HCT116 (cell line): ENCODE results near the gene DDX18. TPM values are rescaled to one million over a fixed set of nuclear protein-coding genes. Genes with fewer than 3 reads are reported as not detected.

Experiments used
- ATAC-seq: fragments of 200-7000 bp; cut with Tn5 transposase; 2 replicates; pipeline ENCODE4 v1.9.1; 2020; ENCODE audit warnings: mild to moderate bottlenecking, moderate library complexity
- BruUV-seq: library from RNA; stranded (reverse); fragments of 400-500 nt; replicated peaks from 2 replicates; lab custom pipeline; 2021; lab: Mats Ljungman, UMichigan
- CTCF ChIA-PET: fragments of 300-600 bp; sonication (Branson Sonifier 250); formaldehyde crosslinking; loops from one replicate; lab custom pipeline; 2021; ENCODE audit warnings: antibody characterized with exemption; lab: Charles Lee
- POLR2A ChIA-PET: fragments of 300-600, 350-600 bp; sonication (Branson Sonifier 250); formaldehyde crosslinking; loops from one replicate; lab custom pipeline; 2021; ENCODE audit warnings: antibody characterized with exemption; lab: Charles Lee
- RAD21 ChIA-PET, 2 experiments: fragments of 300-600 bp; sonication (Branson Sonifier 250); formaldehyde crosslinking; loops; one replicate each; lab custom pipeline; 2023; ENCODE audit warnings: low total read pairs in 2 of 2; ENCODE audit not compliant: uncharacterized antibody in 2 of 2, unreplicated experiment in 2 of 2, low non-redundant PET in 1 of 2; lab: Charles Lee
- DNase-seq: peaks from one replicate; pipeline ENCODE4 v3.0.0-alpha.2; 2010; ENCODE audit warnings: low read depth, low spot score
- H2AFZ ChIP-seq: fragments of 200-600 bp; shearing (Covaris generic), sonication (generic); 2 replicates; pipeline ENCODE4 v1.6.1; 2017; ENCODE audit warnings: low read depth, mixed run types, mixed read lengths, antibody characterized with exemption, low read length; ENCODE audit not compliant: poor library complexity, severe bottlenecking
- H3K27ac ChIP-seq: 2 replicates; pipeline ENCODE4 v1.5.1; 2012; ENCODE audit warnings: low read depth, low read length
- H3K27me3 ChIP-seq: fragments of 200-600 bp; sonication (generic); 2 replicates; pipeline ENCODE4 v1.6.1; 2016; ENCODE audit warnings: mixed run types, low read length, mixed read lengths; ENCODE audit not compliant: insufficient read depth
- H3K36me3 ChIP-seq, 2 experiments: fragments of 200-500 bp in 1 of 2; fragments of 200-600 bp in 1 of 2; sonication (Bioruptor generic) in 1 of 2; sonication (generic) in 1 of 2; 2 replicates each; pipeline versions ENCODE4 v1.5.1 to v1.6.1; 2014 to 2016; ENCODE audit warnings: low read length in 2 of 2, inconsistent platforms in 1 of 2, mixed read lengths in 1 of 2, mixed run types in 1 of 2; ENCODE audit not compliant: insufficient read depth in 2 of 2, control insufficient read depth in 1 of 2
- H3K4me1 ChIP-seq, 2 experiments: fragments of 200-600 bp in 1 of 2; sonication (generic) in 1 of 2; 2 replicates each; pipeline versions ENCODE4 v1.5.1 to v1.6.1; 2012 to 2017; ENCODE audit warnings: low read length in 2 of 2, inconsistent platforms in 1 of 2, mild to moderate bottlenecking in 1 of 2, mixed read lengths in 1 of 2, mixed run types in 1 of 2, moderate library complexity in 1 of 2; ENCODE audit not compliant: insufficient read depth in 2 of 2, control insufficient read depth in 1 of 2
- H3K4me2 ChIP-seq: fragments of 200-600 bp; sonication (generic); 2 replicates; pipeline ENCODE4 v1.6.1; 2017; ENCODE audit warnings: mixed run types, low read length, mixed read lengths
- H3K4me3 ChIP-seq, 2 experiments: fragments of 200-600 bp in 1 of 2; sonication (generic) in 1 of 2; replicated peaks in 1 of 2; 2 replicates each; pipeline ENCODE4 v1.5.1; 2011 to 2016; ENCODE audit warnings: low read length in 2 of 2, control low read depth in 1 of 2, low read depth in 1 of 2, mild to moderate bottlenecking in 1 of 2, mixed read lengths in 1 of 2, mixed run types in 1 of 2
- H3K79me2 ChIP-seq: fragments of 200-600 bp; sonication (generic); 2 replicates; pipeline ENCODE4 v1.6.1; 2017; ENCODE audit warnings: mild to moderate bottlenecking, mixed run types, low read length, moderate library complexity, mixed read lengths; ENCODE audit not compliant: insufficient read depth
- H3K9ac ChIP-seq: fragments of 200-600 bp; sonication (generic); 2 replicates; pipeline ENCODE4 v1.6.1; 2016; ENCODE audit warnings: low read length, mixed read lengths
- H3K9me2 ChIP-seq: fragments of 200-600 bp; sonication (generic), shearing (Covaris generic); 2 replicates; pipeline ENCODE4 v1.6.1; 2017; ENCODE audit warnings: mixed run types, mild to moderate bottlenecking, moderate library complexity; ENCODE audit not compliant: insufficient read depth
- H3K9me3 ChIP-seq, 2 experiments: fragments of 200-500 bp in 1 of 2; fragments of 200-600 bp in 1 of 2; sonication (Bioruptor generic) in 1 of 2; sonication (generic) in 1 of 2; 2 replicates each; pipeline ENCODE4 v1.6.1; 2014 to 2017; ENCODE audit warnings: low read length in 2 of 2, mixed read lengths in 2 of 2, inconsistent platforms in 1 of 2, low read depth in 1 of 2, mild to moderate bottlenecking in 1 of 2, mixed run types in 1 of 2, moderate library complexity in 1 of 2; ENCODE audit not compliant: control insufficient read depth in 1 of 2, insufficient read depth in 1 of 2
- H4K20me1 ChIP-seq: fragments of 200-600 bp; sonication (generic), shearing (Covaris generic); 2 replicates; pipeline ENCODE4 v1.6.1; 2017; ENCODE audit warnings: mixed run types, mild to moderate bottlenecking, moderate library complexity; ENCODE audit not compliant: insufficient read depth
- CBX3 ChIP-seq: IDR thresholded peaks from 2 replicates; pipeline ENCODE4 v1.6.1; 2012; ENCODE audit warnings: low read depth
- CTCF ChIP-seq, 3 experiments: fragments of 200-600 bp in 1 of 3; sonication (generic) in 1 of 3; IDR thresholded peaks in 2 of 3; conservative IDR thresholded peaks in 1 of 3; 2 replicates each; pipeline ENCODE4 v1.5.1; 2012 to 2017; ENCODE audit warnings: low read depth in 2 of 3, low read length in 2 of 3, antibody characterized with exemption in 1 of 3, borderline replicate concordance in 1 of 3, control low read depth in 1 of 3, mild to moderate bottlenecking in 1 of 3, mixed read lengths in 1 of 3, mixed run types in 1 of 3, moderate library complexity in 1 of 3; ENCODE audit not compliant: insufficient read depth in 1 of 3
- EGR1 ChIP-seq: IDR thresholded peaks from 2 replicates; pipeline ENCODE4 v1.6.1; 2012; ENCODE audit warnings: low read depth
- ELF1 ChIP-seq: IDR thresholded peaks from 2 replicates; pipeline ENCODE4 v1.6.1; 2012; ENCODE audit warnings: low read depth, borderline replicate concordance
- EZH2 ChIP-seq: fragments of 200-600 bp; sonication (generic); IDR thresholded peaks from 2 replicates; pipeline ENCODE4 v1.6.1; 2017; ENCODE audit warnings: antibody characterized with exemption, mixed run types
- EZH2phosphoT487 ChIP-seq: fragments of 200-600 bp; IDR thresholded peaks from 2 replicates; pipeline ENCODE4 v1.6.1; 2018; ENCODE audit warnings: antibody characterized with exemption, borderline replicate concordance
- FOSL1 ChIP-seq: IDR thresholded peaks from 2 replicates; pipeline ENCODE4 v1.6.1; 2012; ENCODE audit warnings: low read depth
- JUND ChIP-seq: IDR thresholded peaks from 2 replicates; pipeline ENCODE4 v1.6.1; 2012
- MAX ChIP-seq: IDR thresholded peaks from 2 replicates; pipeline ENCODE4 v1.6.1; 2012
- POLR2A ChIP-seq: IDR thresholded peaks from 2 replicates; pipeline ENCODE4 v1.7.0; 2011; ENCODE audit warnings: borderline replicate concordance; ENCODE audit not compliant: insufficient read depth, insufficient read length; ENCODE audit errors: extremely low read depth
- POLR2AphosphoS5 ChIP-seq: IDR thresholded peaks from 2 replicates; pipeline ENCODE4 v1.6.1; 2011; ENCODE audit warnings: mild to moderate bottlenecking, low read depth, low read length, moderate library complexity
- RAD21 ChIP-seq: IDR thresholded peaks from 2 replicates; pipeline ENCODE4 v1.6.1; 2012; ENCODE audit warnings: low read depth, mild to moderate bottlenecking
- REST ChIP-seq: IDR thresholded peaks from 2 replicates; pipeline ENCODE4 v1.6.1; 2012; ENCODE audit warnings: low read depth
- SIN3A ChIP-seq: IDR thresholded peaks from 2 replicates; pipeline ENCODE4 v1.6.1; 2012; ENCODE audit warnings: low read depth
- SP1 ChIP-seq: IDR thresholded peaks from 2 replicates; pipeline ENCODE4 v1.6.1; 2012; ENCODE audit warnings: low read depth
- SRF ChIP-seq: IDR thresholded peaks from 2 replicates; pipeline ENCODE4 v1.6.1; 2012; ENCODE audit warnings: low read depth
- YY1 ChIP-seq: IDR thresholded peaks from 2 replicates; pipeline ENCODE4 v1.6.1; 2011; ENCODE audit warnings: low read length, low read depth, moderate library complexity, mild to moderate bottlenecking; ENCODE audit not compliant: insufficient replicate concordance; ENCODE audit errors: extremely low read depth
- ZBTB33 ChIP-seq: IDR thresholded peaks from 2 replicates; pipeline ENCODE4 v1.6.1; 2011; ENCODE audit warnings: mild to moderate bottlenecking, low read length, moderate library complexity; ENCODE audit not compliant: insufficient replicate concordance; ENCODE audit errors: extremely low read depth
- ZFX ChIP-seq: fragments of 450-650 bp; IDR thresholded peaks from 2 replicates; pipeline ENCODE4 v1.6.1; 2017
- ZNF274 ChIP-seq: fragments of 200-500 bp; sonication (Bioruptor generic); IDR thresholded peaks from 2 replicates; pipeline ENCODE4 v1.6.1; 2014; ENCODE audit warnings: mild to moderate bottlenecking, low read depth, low read length, inconsistent platforms
- intact Hi-C: fragments of 100-400 bp; cut with micrococcal nuclease; formaldehyde crosslinking; loops from 2 replicates; pipeline ENCODE4 v1.10.0; 2022
- total RNA-seq: library from RNA; stranded (reverse); gene quantifications from one replicate; pipeline ENCODE4 v1.2.1, GENCODE V29; 2021; ENCODE audit not compliant: unreplicated experiment

Gene DDX18
- total RNA-seq, 1 experiment from 2014 or later, result 99.7 TPM

GRCh38 chr2:117774716-117775115 lies 39.8 kb upstream of the DDX18 start:
- no peak overlapping the region for H2AFZ ChIP-seq
- no peak for DNase-seq
- no peak for TF ChIP-seq SIN3A
- no peak for TF ChIP-seq REST
- no peak for TF ChIP-seq ELF1
- no peak for TF ChIP-seq EGR1
- TF ChIP-seq CBX3, result no peak
- TF ChIP-seq MAX, result no peak
- TF ChIP-seq EZH2phosphoT487, result no peak
- TF ChIP-seq ZBTB33, result no peak
- no peak for TF ChIP-seq CTCF (IDR thresholded peaks at IDR 0.05 in 2 of 3, conservative IDR thresholded peaks at IDR 0.05 in 1 of 3; ENCODE audit: borderline replicate concordance in 1 of 3, insufficient read depth in 1 of 3, low read depth in 2 of 3, low read length in 2 of 3)
- TF ChIP-seq RAD21, result no peak
- no peak for TF ChIP-seq ZFX
- TF ChIP-seq POLR2AphosphoS5, result no peak
- TF ChIP-seq FOSL1, result no peak
- TF ChIP-seq EZH2, result no peak
- TF ChIP-seq POLR2A, result no peak
- TF ChIP-seq SRF, result no peak
- TF ChIP-seq YY1, result no peak
- no peak for TF ChIP-seq ZNF274
- no peak for TF ChIP-seq JUND
- no peak for TF ChIP-seq SP1
- TF ChIP-seq, all 23 proteins: peak for 0
- Histone ChIP-seq H4K20me1 (no peaks in the 10 kb centered on the region), H3K4me2 (no peak overlapping the region), H3K27ac (no peak overlapping the region), H3K9ac (no peak overlapping the region), H3K9me2 (no peaks in the 10 kb centered on the region), H3K4me3 (no peak overlapping the region), H3K79me2 (no peaks in the 10 kb centered on the region), H3K27me3 (no peaks in the 10 kb centered on the region), H3K9me3 (no peaks in the 10 kb centered on the region), H3K36me3 (no peaks in the 10 kb centered on the region), H3K4me1 (no peaks in the 10 kb centered on the region)
- no TSS peak for BruUV-seq
- POLR2A ChIA-PET, result no interaction called here
- ATAC-seq, result no peak
- CTCF ChIA-PET, result no interaction called here
- RAD21 ChIA-PET, result no interaction called here
- intact Hi-C loops, result loop anchor here (5.0 kb wide), 1 partner anchor 302 kb away; no protein-coding TSS in a partner anchor
